ENCODE data around the gene PDLIM5. TPM values are rescaled to one million over a fixed set of nuclear protein-coding genes. Genes with fewer than 3 reads are reported as not detected.
A peak's percentile ranks its signal among the peaks of the same experiment; 100 is the strongest.

Gene PDLIM5
- total RNA-seq, 1 experiment from 2014 or later: 158 TPM

DNA sequence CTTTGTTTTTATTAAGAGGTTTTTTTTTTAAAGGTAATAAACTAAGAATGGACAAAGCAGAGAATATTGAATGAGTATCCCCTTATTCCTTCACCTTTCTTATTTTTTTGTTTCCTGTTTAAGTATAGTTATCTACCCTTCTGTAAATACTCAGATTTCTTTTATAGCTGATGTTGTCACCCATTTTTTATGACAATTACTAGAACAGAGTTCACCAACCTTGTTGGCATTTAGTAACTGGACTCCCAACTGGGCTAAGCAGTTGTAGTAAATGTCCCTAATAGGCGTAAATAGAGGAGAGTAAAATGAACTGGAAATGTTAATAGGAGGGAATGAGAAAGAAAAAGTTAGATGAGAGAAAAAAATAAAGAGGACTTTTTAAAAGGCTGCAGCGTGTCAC, 9.8 kb downstream of the PDLIM5 start:
- intact Hi-C loops (cut with micrococcal nuclease): no loop called here
- BruUV-seq (replicated peaks): no TSS peak

DNA sequence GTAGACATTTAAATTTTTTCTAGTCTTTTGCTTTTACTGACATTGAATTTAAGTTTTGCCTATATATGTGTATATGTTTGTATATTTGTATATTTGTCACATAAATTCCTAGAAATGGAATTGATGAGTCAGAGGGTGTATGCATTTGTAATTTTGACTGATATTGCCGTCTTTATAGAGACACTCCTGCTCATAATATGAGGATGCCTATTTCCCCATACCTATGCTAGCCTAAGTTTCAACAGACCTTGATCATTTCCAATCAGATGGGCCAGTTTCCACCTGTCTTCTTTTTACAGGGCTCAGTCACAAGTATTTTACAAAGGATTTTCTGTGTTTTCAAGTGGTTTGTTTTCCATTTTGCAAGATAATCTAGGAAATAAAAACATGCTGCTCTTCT, 10.8 kb downstream of the PDLIM5 start:
- no peak overlapping the region for H3K4me3 Mint-ChIP-seq (ENCODE audit: unreplicated experiment)
- TF ChIP-seq, protein P1, sequence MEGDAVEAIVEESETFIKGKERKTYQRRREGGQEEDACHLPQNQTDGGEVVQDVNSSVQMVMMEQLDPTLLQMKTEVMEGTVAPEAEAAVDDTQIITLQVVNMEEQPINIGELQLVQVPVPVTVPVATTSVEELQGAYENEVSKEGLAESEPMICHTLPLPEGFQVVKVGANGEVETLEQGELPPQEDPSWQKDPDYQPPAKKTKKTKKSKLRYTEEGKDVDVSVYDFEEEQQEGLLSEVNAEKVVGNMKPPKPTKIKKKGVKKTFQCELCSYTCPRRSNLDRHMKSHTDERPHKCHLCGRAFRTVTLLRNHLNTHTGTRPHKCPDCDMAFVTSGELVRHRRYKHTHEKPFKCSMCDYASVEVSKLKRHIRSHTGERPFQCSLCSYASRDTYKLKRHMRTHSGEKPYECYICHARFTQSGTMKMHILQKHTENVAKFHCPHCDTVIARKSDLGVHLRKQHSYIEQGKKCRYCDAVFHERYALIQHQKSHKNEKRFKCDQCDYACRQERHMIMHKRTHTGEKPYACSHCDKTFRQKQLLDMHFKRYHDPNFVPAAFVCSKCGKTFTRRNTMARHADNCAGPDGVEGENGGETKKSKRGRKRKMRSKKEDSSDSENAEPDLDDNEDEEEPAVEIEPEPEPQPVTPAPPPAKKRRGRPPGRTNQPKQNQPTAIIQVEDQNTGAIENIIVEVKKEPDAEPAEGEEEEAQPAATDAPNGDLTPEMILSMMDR (IDR thresholded peaks at IDR 0.05; ENCODE audit: unreplicated experiment): no peak
- peaks cover 47% of the 10 kb centered on the region for H3K36me3 Mint-ChIP-seq (ENCODE audit: insufficient read depth, unreplicated experiment)
- ChIA-PET POLR2A (interaction anchor here (1.0 to 2.6 kb wide), 6 partner anchors 9 to 46 kb away, joined by 3 to 28 read pairs (median 4); no protein-coding TSS in a partner anchor), CTCF (interaction anchor here (0.9 to 1.0 kb wide), 2 partner anchors 17 to 56 kb away, joined by 3 to 6 read pairs; no protein-coding TSS in a partner anchor)
- H3K27ac Mint-ChIP-seq (ENCODE audit: low read depth, unreplicated experiment): no peak overlapping the region
- no TSS peak for BruUV-seq (replicated peaks)
- peak; percentile 49 for DNase-seq (ENCODE audit: unreplicated experiment)
- intact Hi-C loops (cut with micrococcal nuclease): no loop called here
- no peaks in the 10 kb centered on the region for H3K27me3 Mint-ChIP-seq (ENCODE audit: insufficient read depth, unreplicated experiment)
- no peaks in the 10 kb centered on the region for H3K9me3 Mint-ChIP-seq (ENCODE audit: unreplicated experiment)
- H3K4me1 Mint-ChIP-seq (ENCODE audit: insufficient read depth, unreplicated experiment): peaks cover 50% of the 10 kb centered on the region

More for the DNA sequence above, 9.8 kb downstream of the PDLIM5 start:
- H3K4me3 Mint-ChIP-seq (ENCODE audit: unreplicated experiment): no peak overlapping the region
- TF ChIP-seq, protein P1 (IDR thresholded peaks at IDR 0.05; ENCODE audit: unreplicated experiment): no peak
- no peaks in the 10 kb centered on the region for H3K27me3 Mint-ChIP-seq (ENCODE audit: insufficient read depth, unreplicated experiment)
- peaks cover 49% of the 10 kb centered on the region for H3K36me3 Mint-ChIP-seq (ENCODE audit: insufficient read depth, unreplicated experiment)
- no peak overlapping the region for H3K27ac Mint-ChIP-seq (ENCODE audit: low read depth, unreplicated experiment)
- peaks cover 50% of the 10 kb centered on the region for H3K4me1 Mint-ChIP-seq (ENCODE audit: insufficient read depth, unreplicated experiment)
- ChIA-PET POLR2A (interaction anchor here (1.1 to 5.5 kb wide), 6 partner anchors 10 to 117 kb away, joined by 4 to 44 read pairs (median 6); partner anchors contain the start of gene PDLIM5), CTCF (no interaction called here)
- no peak for DNase-seq (ENCODE audit: unreplicated experiment)
- H3K9me3 Mint-ChIP-seq (ENCODE audit: unreplicated experiment): no peaks in the 10 kb centered on the region

DNA sequence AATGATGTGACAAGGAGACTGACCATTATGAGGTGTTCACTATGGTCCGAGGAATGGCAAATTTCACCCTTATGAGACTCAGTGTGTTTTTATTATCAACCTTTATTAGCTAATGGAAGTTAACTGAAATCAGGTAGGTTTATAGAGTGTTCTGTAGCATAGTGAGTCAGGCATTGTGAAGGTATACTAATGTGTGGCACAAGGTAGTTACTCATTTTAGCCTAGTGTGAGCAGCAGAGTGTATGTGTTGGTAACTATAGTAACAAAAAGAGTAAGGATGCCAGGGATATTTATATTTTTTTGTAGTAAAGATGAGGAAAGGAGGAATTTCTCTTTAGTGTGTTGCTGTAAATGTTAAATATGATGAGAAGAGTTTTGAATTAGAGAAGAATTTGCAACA, 12.0 kb downstream of the PDLIM5 start:
- no peaks in the 10 kb centered on the region for H3K27me3 Mint-ChIP-seq (ENCODE audit: insufficient read depth, unreplicated experiment)
- intact Hi-C loops (cut with micrococcal nuclease): no loop called here
- ChIA-PET CTCF (interaction anchor here (0.7 to 1.0 kb wide), 4 partner anchors 16 to 142 kb away, joined by 3 to 6 read pairs (median 4); no protein-coding TSS in a partner anchor), POLR2A (interaction anchor here (0.7 to 2.6 kb wide), 7 partner anchors 10 to 97 kb away, joined by 3 to 28 read pairs (median 4); no protein-coding TSS in a partner anchor)
- peaks cover 55% of the 10 kb centered on the region for H3K4me1 Mint-ChIP-seq (ENCODE audit: insufficient read depth, unreplicated experiment)
- no peaks in the 10 kb centered on the region for H3K9me3 Mint-ChIP-seq (ENCODE audit: unreplicated experiment)
- H3K36me3 Mint-ChIP-seq (ENCODE audit: insufficient read depth, unreplicated experiment): peaks cover 59% of the 10 kb centered on the region
- peak overlapping the region; percentile 68 for H3K27ac Mint-ChIP-seq (ENCODE audit: low read depth, unreplicated experiment)
- no peak overlapping the region for H3K4me3 Mint-ChIP-seq (ENCODE audit: unreplicated experiment)
- TF ChIP-seq, protein P1 (IDR thresholded peaks at IDR 0.05; ENCODE audit: unreplicated experiment): no peak
- no TSS peak for BruUV-seq (replicated peaks)
- DNase-seq (ENCODE audit: unreplicated experiment): no peak

DNA sequence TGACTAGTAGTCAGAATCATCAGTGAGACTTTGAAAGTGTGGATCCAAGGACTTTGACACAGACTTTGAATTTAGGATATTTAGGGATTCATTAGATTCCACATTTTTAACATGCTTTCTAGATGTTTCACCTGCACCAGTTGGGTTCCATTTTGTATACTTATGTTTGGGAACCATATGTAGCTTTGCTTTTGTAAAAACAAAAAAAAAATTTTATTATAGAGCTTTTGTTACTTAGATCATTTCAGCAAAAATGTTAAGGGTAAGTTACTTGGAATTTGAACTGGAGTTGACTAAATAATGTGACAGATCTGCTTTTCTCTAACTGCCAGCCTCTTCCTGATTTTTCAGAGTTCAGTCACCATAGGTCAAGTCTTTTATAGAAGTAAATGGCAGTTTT, 14.6 kb downstream of the PDLIM5 start:
- TF ChIP-seq, protein P1 (IDR thresholded peaks at IDR 0.05; ENCODE audit: unreplicated experiment): no peak
- Mint-ChIP-seq H3K36me3 (ENCODE audit: insufficient read depth, unreplicated experiment) (peaks cover 59% of the 10 kb centered on the region), H3K27ac (ENCODE audit: low read depth, unreplicated experiment) (no peak overlapping the region), H3K4me3 (ENCODE audit: unreplicated experiment) (no peak overlapping the region), H3K27me3 (ENCODE audit: insufficient read depth, unreplicated experiment) (no peaks in the 10 kb centered on the region), H3K9me3 (ENCODE audit: unreplicated experiment) (no peaks in the 10 kb centered on the region), H3K4me1 (ENCODE audit: insufficient read depth, unreplicated experiment) (peaks cover 39% of the 10 kb centered on the region)
- DNase-seq (ENCODE audit: unreplicated experiment): no peak
- BruUV-seq (replicated peaks): no TSS peak
- CTCF ChIA-PET: interaction anchor here (0.6 to 0.9 kb wide), 2 partner anchors 11 to 147 kb away, joined by 3 to 4 read pairs; no protein-coding TSS in a partner anchor
- intact Hi-C loops (cut with micrococcal nuclease): no loop called here
- POLR2A ChIA-PET: interaction anchor here (0.7 kb wide), 1 partner anchor 15 kb away, joined by 3 read pairs; the partner anchor contains the start of gene PDLIM5

Data from MCF 10A (cell line).